ENCODE results near the gene TSR1. TPM values are rescaled to one million over a fixed set of nuclear protein-coding genes. Genes with fewer than 3 reads are reported as not detected.

TSR1 gene
- total RNA-seq, 1 donor from 2014 or later: 77.8 TPM

- no peak for DNase-seq
These were observed 32.8 kb upstream of the TSR1 start for GRCh38 chr17:2369039-2369438.

- no peak for DNase-seq
These were observed 32.1 kb upstream of the TSR1 start for GRCh38 chr17:2368359-2368758.

- DNase-seq: no peak
These were observed 30.7 kb upstream of the TSR1 start for GRCh38 chr17:2366747-2367494.

- no peak for DNase-seq
These were observed 28.9 kb upstream of the TSR1 start for GRCh38 chr17:2365132-2365531.

GRCh38 chr17:2364763-2365116 lies 28.5 kb upstream of the TSR1 start:
- no peak for DNase-seq

- DNase-seq: peak; percentile 39
These were observed 27.9 kb upstream of the TSR1 start for GRCh38 chr17:2363851-2364762.

GRCh38 chr17:2363318-2363717 lies 27.1 kb upstream of the TSR1 start:
- no peak for DNase-seq

- DNase-seq: no peak
These were observed 26.6 kb upstream of the TSR1 start for GRCh38 chr17:2362881-2363280.

GRCh38 chr17:2362416-2362815 lies 26.2 kb upstream of the TSR1 start:
- DNase-seq: no peak

- no peak for DNase-seq
These were observed 25.8 kb upstream of the TSR1 start for GRCh38 chr17:2362016-2362415.

- DNase-seq: no peak
These were observed 24.9 kb upstream of the TSR1 start for GRCh38 chr17:2361010-2361760.

- DNase-seq: no peak
These were observed 21.7 kb upstream of the TSR1 start for GRCh38 chr17:2357931-2358434.

GRCh38 chr17:2357237-2357636 lies 21.0 kb upstream of the TSR1 start:
- DNase-seq: no peak

GRCh38 chr17:2354311-2354710 lies 18.1 kb upstream of the TSR1 start:
- no peak for DNase-seq

GRCh38 chr17:2351269-2351668 lies 15.0 kb upstream of the TSR1 start:
- no peak for DNase-seq

- peak; percentile 78 for DNase-seq
These were observed 11.8 kb upstream of the TSR1 start for GRCh38 chr17:2347805-2348685.

GRCh38 chr17:2346475-2346874 lies 10.2 kb upstream of the TSR1 start:
- DNase-seq: peak; percentile 41

- DNase-seq: no peak
These were observed 8.3 kb upstream of the TSR1 start for GRCh38 chr17:2344528-2344927.

- DNase-seq: no peak
These were observed 7.2 kb upstream of the TSR1 start for GRCh38 chr17:2343421-2343820.

GRCh38 chr17:2338315-2338657 lies 2.0 kb upstream of the TSR1 start:
- peak; percentile 28 for DNase-seq

- DNase-seq: peak; percentile 62
These were observed 1.5 kb upstream of the TSR1 start for GRCh38 chr17:2337544-2338314.

All from tongue (tissue), 2 donors.